Left lung (tissue), 10 donors: Measurements from ENCODE around the gene METTL16. TPM values are rescaled to one million over a fixed set of nuclear protein-coding genes. Genes with fewer than 3 reads are reported as not detected.
A peak's percentile ranks its signal among the peaks of the same experiment; 100 is the strongest.

ENCODE experiments used
- ATAC-seq: fragments of 200-7000 bp; cut with Tn5 transposase; one replicate; pipeline ENCODE4 v1.9.1; 2020; ENCODE audit warnings: moderate library complexity
- DNase-seq, 4 donors: peaks; one replicate each; pipeline ENCODE4 v3.0.0-alpha.2; 2013 to 2020
- H3K27ac ChIP-seq, 2 donors: fragments of 200-600 bp; sonication (generic) in 1 of 2; one replicate each; pipeline versions ENCODE4 v1.5.0 to v1.8.0; 2020 to 2021
- H3K27me3 ChIP-seq, 2 donors: fragments of 200-600 bp; sonication (generic) in 1 of 2; one replicate each; pipeline versions ENCODE4 v1.5.0 to v1.8.0; 2020 to 2021
- H3K36me3 ChIP-seq, 2 donors: fragments of 200-600 bp; sonication (generic) in 1 of 2; one replicate each; pipeline versions ENCODE4 v1.5.0 to v1.8.0; 2020 to 2021
- H3K4me1 ChIP-seq, 2 donors: fragments of 200-600 bp; one replicate each; pipeline ENCODE4 v1.8.0; 2021
- H3K4me3 ChIP-seq, 2 donors: fragments of 200-600 bp; sonication (generic) in 1 of 2; one replicate each; pipeline versions ENCODE4 v1.5.0 to v1.8.0; 2020 to 2021; ENCODE audit warnings: mild to moderate bottlenecking in 1 of 2
- H3K9me3 ChIP-seq, 2 donors: fragments of 200-600 bp; sonication (generic) in 1 of 2; one replicate each; pipeline versions ENCODE4 v1.5.0 to v1.8.0; 2020 to 2021
- CTCF ChIP-seq, 2 donors: fragments of 200-600 bp; sonication (generic) in 1 of 2; IDR thresholded peaks; one replicate each; pipeline versions ENCODE4 v1.5.0 to v1.8.0; 2021; ENCODE audit warnings: antibody characterized with exemption in 2 of 2
- intact Hi-C, 2 donors: fragments of 100-400 bp; cut with DNase I; formaldehyde crosslinking; loops; one replicate each; pipeline versions ENCODE4 v1.11.2 to v1.14.2; 2022
- polyA plus RNA-seq, 6 donors: library from polyadenylated mRNA; unstranded; fragments of 120-200 nt; gene quantifications; one replicate each; pipeline ENCODE4 v1.2.1, GENCODE V29; 2013; ENCODE audit not compliant: insufficient read length in 6 of 6
- total RNA-seq, 2 donors: library from RNA; stranded (reverse); fragmentation: NEBNext Ultra II Directional; extraction: Animal tissue kit (Norgen Biotek cat#: 25700); gene quantifications; one replicate each; pipeline ENCODE4 v1.2.1, GENCODE V29; 2021
- donor health status: DM: no; HTN: yes; CAD: no.
- donor health status: DM: no; HTN: no; CAD: no.

The METTL16 gene
- total and polyA plus RNA-seq, 8 donors, result 25.1 to 51.8 (median 38.7) TPM

- Histone ChIP-seq H3K9me3 (no peaks in the 10 kb centered on the region), H3K27ac (no peak overlapping the region), H3K27me3 (no peaks in the 10 kb centered on the region), H3K4me3 (no peak overlapping the region), H3K4me1 (peaks cover 0 to 7% of the 10 kb centered on the region in 2 donors), H3K36me3 (peaks cover 0 to 71% of the 10 kb centered on the region in 2 donors)
- ATAC-seq, result no peak
- intact Hi-C loops, result no loop called here
- TF ChIP-seq CTCF (IDR thresholded peaks at IDR 0.05), result no peak
- no peak for DNase-seq
Observed at GRCh38 chr17:2372681-2373080, 139.0 kb downstream of the METTL16 start.

DNA sequence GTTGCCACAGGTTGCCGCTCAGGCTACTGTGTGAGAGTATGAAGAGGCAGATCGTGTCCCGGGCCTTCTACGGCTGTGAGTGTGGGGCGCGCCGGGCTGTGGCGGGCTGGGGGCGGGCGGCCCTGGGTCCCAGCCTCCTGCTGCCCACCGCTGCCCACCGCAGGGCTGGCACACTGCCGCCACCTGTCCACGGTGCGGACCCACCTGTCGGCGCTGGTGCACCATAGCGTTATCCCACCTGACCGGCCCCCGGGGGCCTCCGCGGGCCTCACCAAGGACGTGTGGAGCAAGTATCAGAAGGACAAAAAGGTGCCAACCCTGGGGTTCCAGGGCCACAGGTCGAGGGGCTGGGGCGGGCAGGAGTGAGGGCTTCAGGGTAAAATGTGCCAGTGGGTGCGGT, 139.5 kb downstream of the METTL16 start:
- Histone ChIP-seq H3K36me3 (peaks cover 0 to 66% of the 10 kb centered on the region in 2 donors), H3K9me3 (no peaks in the 10 kb centered on the region), H3K4me3 (no peak overlapping the region), H3K27me3 (no peaks in the 10 kb centered on the region), H3K27ac (no peak overlapping the region), H3K4me1 (peaks cover 0 to 7% of the 10 kb centered on the region in 2 donors)
- no peak for DNase-seq
- intact Hi-C loops, result no loop called here
- TF ChIP-seq CTCF (IDR thresholded peaks at IDR 0.05), result no peak
- ATAC-seq, result no peak

GRCh38 chr17:2371183-2372130, 140.2 kb downstream of the METTL16 start:
- intact Hi-C loops, result no loop called here
- H3K9me3 ChIP-seq, result no peaks in the 10 kb centered on the region
- H3K36me3 ChIP-seq, result peaks cover 0 to 66% of the 10 kb centered on the region in 2 donors
- H3K4me1 ChIP-seq, result peaks cover 0 to 7% of the 10 kb centered on the region in 2 donors
- no peak overlapping the region for H3K27ac ChIP-seq
- ATAC-seq (no peak), DNase-seq (no peak)
- no peak overlapping the region for H3K4me3 ChIP-seq
- H3K27me3 ChIP-seq, result no peaks in the 10 kb centered on the region
- no peak for TF ChIP-seq CTCF (IDR thresholded peaks at IDR 0.05)

DNA sequence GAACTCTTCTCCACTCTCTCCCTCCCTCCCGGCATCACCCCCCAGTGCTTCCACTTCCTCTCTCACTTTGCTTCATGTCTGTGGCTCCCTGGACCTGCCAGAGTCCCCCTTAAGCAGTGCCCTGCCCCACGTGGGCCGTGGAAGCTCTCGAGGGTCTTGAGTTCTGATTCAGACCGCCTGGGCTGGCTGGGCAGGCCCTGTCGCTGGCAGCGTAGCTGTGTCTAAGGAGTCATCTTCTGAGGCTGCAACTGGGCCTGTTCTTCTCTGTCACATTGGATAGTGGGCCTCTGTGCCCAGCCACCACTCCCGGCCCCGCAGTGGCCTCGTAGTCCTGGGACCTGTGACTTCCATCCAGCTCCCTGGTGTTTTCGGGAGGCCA, 141.5 kb downstream of the METTL16 start:
- no peak overlapping the region for H3K27ac ChIP-seq
- H3K4me1 ChIP-seq, result peaks cover 0 to 7% of the 10 kb centered on the region in 2 donors
- H3K36me3 ChIP-seq, result peaks cover 0 to 66% of the 10 kb centered on the region in 2 donors
- no peak for TF ChIP-seq CTCF (IDR thresholded peaks at IDR 0.05)
- H3K9me3 ChIP-seq, result no peaks in the 10 kb centered on the region
- no peak overlapping the region for H3K4me3 ChIP-seq
- H3K27me3 ChIP-seq, result no peaks in the 10 kb centered on the region
- ATAC-seq (no peak), DNase-seq (peak in 1 of 4 donors; percentile 75)
- intact Hi-C loops, result no loop called here

- Histone ChIP-seq H3K27ac (no peak overlapping the region), H3K4me3 (no peak overlapping the region), H3K4me1 (peaks cover 0 to 7% of the 10 kb centered on the region in 2 donors), H3K36me3 (peaks cover 0 to 68% of the 10 kb centered on the region in 2 donors), H3K27me3 (no peaks in the 10 kb centered on the region), H3K9me3 (no peaks in the 10 kb centered on the region)
- no peak for TF ChIP-seq CTCF (IDR thresholded peaks at IDR 0.05)
- intact Hi-C loops, result no loop called here
- no peak for ATAC-seq
- DNase-seq, result no peak
Observed at GRCh38 chr17:2369551-2370210, 142.0 kb downstream of the METTL16 start.
